Neural crest cell (in vitro differentiated cells): ENCODE results near the gene RIT2. TPM values are rescaled to one million over a fixed set of nuclear protein-coding genes. Genes with fewer than 3 reads are reported as not detected.
"Not testable (repeated sequence)": the region's sequence is repeated elsewhere in the genome, so short reads cannot be mapped to it uniquely, and the experiment has no call there.

Experiments used
- DNase-seq: peaks from one replicate; pipeline ENCODE4 v3.0.0; 2021; ENCODE audit warnings: low read depth, mixed read lengths, low spot score
- H3K27ac Mint-ChIP-seq: one replicate; pipeline ENCODE4 v1.8.0; 2021; ENCODE audit warnings: mild to moderate bottlenecking, mixed read lengths; ENCODE audit not compliant: unreplicated experiment
- H3K27me3 Mint-ChIP-seq: 2 replicates; pipeline ENCODE4 v1.8.0; 2021; ENCODE audit warnings: low read depth, mild to moderate bottlenecking, mixed read lengths
- H3K36me3 Mint-ChIP-seq: 2 replicates; pipeline ENCODE4 v1.8.0; 2021; ENCODE audit warnings: low read depth, mild to moderate bottlenecking, mixed read lengths
- H3K4me1 Mint-ChIP-seq: 2 replicates; pipeline ENCODE4 v1.8.0; 2021; ENCODE audit warnings: mixed read lengths
- H3K4me3 Mint-ChIP-seq: one replicate; pipeline ENCODE4 v1.8.0; 2021; ENCODE audit warnings: mild to moderate bottlenecking, mixed read lengths
- H3K9me3 Mint-ChIP-seq: 2 replicates; pipeline ENCODE4 v1.8.0; 2021; ENCODE audit warnings: mixed read lengths
- total RNA-seq: library from RNA; stranded (reverse); gene quantifications from 2 replicates; pipeline ENCODE4 v1.2.1, GENCODE V29; 2021
- TF ChIP-seq, protein P1 (sequence below): fragments of 200-600 bp; sonication (generic); conservative IDR thresholded peaks from 2 replicates; pipeline ENCODE4 v1.5.0; 2021; ENCODE audit warnings: antibody characterized with exemption, mild to moderate bottlenecking

RIT2 gene
- total RNA-seq, 1 donor from 2014 or later: not detected

DNA sequence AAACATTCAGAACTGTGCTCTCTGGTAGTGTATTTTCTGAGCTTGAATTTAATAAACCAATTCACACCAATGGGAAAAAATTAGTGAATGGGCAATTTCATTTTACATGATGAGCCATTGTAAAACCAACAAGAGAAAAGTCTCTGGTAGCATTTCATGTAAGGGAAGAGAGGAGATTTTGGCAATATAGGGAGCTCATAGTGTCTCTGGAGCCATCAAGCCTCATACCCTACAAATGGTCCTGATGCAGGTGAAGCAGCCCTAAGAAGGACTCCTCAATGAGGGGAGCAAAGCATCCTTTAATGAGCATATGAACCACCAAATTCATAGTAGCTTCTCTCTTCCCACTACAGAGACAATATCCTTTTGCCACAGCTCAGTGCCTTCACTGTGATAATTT, 373.0 kb downstream of the RIT2 start:
- DNase-seq: no peak
- Mint-ChIP-seq H3K27ac (no peak overlapping the region), H3K27me3 (no peaks in the 10 kb centered on the region), H3K4me3 (no peak overlapping the region), H3K9me3 (no peaks in the 10 kb centered on the region), H3K4me1 (no peaks in the 10 kb centered on the region), H3K36me3 (peaks cover 2% of the 10 kb centered on the region)
- TF ChIP-seq, protein P1, sequence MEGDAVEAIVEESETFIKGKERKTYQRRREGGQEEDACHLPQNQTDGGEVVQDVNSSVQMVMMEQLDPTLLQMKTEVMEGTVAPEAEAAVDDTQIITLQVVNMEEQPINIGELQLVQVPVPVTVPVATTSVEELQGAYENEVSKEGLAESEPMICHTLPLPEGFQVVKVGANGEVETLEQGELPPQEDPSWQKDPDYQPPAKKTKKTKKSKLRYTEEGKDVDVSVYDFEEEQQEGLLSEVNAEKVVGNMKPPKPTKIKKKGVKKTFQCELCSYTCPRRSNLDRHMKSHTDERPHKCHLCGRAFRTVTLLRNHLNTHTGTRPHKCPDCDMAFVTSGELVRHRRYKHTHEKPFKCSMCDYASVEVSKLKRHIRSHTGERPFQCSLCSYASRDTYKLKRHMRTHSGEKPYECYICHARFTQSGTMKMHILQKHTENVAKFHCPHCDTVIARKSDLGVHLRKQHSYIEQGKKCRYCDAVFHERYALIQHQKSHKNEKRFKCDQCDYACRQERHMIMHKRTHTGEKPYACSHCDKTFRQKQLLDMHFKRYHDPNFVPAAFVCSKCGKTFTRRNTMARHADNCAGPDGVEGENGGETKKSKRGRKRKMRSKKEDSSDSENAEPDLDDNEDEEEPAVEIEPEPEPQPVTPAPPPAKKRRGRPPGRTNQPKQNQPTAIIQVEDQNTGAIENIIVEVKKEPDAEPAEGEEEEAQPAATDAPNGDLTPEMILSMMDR: no peak

DNA sequence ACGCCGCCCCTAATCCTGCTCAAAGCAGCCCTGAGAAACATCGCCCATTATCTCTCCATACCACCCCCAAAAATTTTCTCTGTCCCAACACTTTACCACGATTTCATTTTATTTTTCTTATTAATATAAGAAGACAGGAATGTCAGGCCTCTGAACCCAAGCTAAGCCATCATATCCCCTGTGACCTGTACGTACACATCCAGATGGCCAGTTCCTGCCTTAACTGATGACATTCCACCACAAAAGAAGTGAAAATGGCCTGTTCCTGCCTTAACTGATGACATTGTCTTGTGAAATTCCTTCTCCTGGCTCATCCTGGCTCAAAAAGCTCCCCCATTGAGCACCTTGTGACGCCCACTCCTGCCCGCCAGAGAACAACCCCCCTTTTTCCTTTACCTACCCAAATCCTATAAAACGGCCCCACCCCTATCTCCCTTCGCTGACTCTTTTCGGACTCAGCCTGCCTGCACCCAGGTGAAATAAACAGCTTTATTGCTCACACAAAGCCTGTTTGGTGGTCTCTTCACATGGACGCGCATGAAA, 373.6 kb downstream of the RIT2 start:
- not testable (repeated sequence) for H3K27ac Mint-ChIP-seq, H3K4me3 Mint-ChIP-seq, H3K4me1 Mint-ChIP-seq, H3K9me3 Mint-ChIP-seq, DNase-seq, H3K27me3 Mint-ChIP-seq, H3K36me3 Mint-ChIP-seq

DNA sequence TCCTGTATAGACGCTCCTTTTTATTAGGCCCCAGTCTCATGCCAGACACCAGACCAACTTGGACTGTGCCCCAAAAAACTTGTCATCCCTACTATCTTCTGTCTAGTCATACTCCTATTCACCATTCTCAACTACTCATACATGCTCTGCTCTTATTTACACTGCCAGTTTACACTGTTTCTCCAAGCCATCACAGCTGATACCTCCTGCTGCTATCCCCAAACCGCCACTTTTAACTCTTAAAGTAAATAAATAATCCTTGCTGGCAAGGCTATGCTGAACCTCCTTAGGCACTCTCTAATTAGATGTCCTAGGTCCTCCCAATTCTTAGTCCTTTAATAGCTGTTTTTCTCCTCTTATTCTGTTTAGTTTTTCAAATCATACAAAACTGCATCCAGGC, 374.2 kb downstream of the RIT2 start:
- H3K4me3 Mint-ChIP-seq, DNase-seq, H3K9me3 Mint-ChIP-seq, H3K27me3 Mint-ChIP-seq, H3K36me3 Mint-ChIP-seq, H3K27ac Mint-ChIP-seq, H3K4me1 Mint-ChIP-seq: not testable (repeated sequence)

DNA sequence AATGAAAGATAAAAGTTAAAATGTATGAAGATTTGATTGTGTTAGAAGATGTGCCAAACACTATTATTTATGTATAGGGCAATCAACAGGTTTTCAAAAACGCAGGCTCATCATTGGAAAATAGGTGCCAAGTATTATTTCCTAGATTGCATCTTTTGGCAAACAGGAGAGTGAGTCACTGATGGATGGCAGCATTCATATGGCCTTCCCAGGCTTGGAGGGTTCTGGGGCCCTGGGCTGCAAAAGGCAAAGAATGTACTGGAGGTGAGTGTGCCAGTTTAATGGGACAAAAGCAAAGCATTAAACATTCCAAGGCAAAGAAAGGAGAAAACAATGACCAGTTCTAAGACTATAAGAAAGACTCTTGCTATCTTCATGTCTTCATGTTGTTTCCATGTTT, 379.4 kb downstream of the RIT2 start:
- Mint-ChIP-seq H3K27ac (no peak overlapping the region), H3K9me3 (no peaks in the 10 kb centered on the region), H3K4me3 (no peak overlapping the region), H3K4me1 (no peaks in the 10 kb centered on the region), H3K36me3 (peaks cover 2% of the 10 kb centered on the region), H3K27me3 (no peaks in the 10 kb centered on the region)
- TF ChIP-seq, protein P1: no peak
- DNase-seq: no peak

DNA sequence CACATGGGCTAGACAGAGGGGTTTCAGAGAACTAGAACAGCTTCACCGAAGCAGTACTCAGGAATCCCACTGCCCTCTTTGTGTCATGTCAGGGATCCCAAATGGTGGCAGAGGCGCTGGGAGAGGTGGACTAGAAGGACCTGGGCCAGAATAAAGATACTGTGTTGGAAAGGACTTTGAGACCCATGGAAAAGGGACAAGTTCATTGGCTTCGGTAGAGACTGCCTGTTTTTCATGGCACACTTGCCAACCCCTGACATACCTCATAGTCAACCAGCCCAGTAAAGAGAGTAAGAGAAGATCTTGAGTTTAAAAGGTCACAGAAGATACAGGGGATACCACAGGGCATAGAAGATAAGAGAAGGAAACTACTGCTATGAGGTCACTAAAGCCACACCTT, 381.0 kb downstream of the RIT2 start:
- TF ChIP-seq, protein P1: no peak
- H3K9me3 Mint-ChIP-seq: no peaks in the 10 kb centered on the region
- no peak overlapping the region for H3K27ac Mint-ChIP-seq

DNA sequence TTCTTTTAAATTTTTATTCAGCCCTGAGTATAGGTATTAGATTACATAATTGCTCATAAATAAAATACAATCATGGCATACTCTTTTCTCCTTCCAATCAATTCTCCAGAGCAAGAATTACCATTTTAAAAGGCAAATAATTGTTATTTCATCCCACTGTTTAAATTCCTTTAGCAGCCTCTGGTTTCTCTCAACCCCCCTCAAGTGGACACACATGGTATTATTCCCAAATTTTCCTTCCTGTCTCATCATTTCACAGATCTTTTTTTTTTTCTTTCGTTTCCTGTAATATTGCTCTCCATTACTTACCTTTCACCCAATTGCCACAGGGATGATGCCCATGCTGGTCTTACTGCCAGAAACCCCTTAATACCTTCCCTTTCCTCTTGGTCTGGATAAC, 385.2 kb downstream of the RIT2 start:
- TF ChIP-seq, protein P1: peak; percentile 50
- DNase-seq: no peak
- no peak overlapping the region for H3K27ac Mint-ChIP-seq

More for the DNA sequence above, 381.0 kb downstream of the RIT2 start:
- Mint-ChIP-seq H3K27me3 (no peaks in the 10 kb centered on the region), H3K4me1 (peaks cover 4% of the 10 kb centered on the region), H3K4me3 (no peak overlapping the region), H3K36me3 (peaks cover 2% of the 10 kb centered on the region)
- DNase-seq: no peak

DNA sequence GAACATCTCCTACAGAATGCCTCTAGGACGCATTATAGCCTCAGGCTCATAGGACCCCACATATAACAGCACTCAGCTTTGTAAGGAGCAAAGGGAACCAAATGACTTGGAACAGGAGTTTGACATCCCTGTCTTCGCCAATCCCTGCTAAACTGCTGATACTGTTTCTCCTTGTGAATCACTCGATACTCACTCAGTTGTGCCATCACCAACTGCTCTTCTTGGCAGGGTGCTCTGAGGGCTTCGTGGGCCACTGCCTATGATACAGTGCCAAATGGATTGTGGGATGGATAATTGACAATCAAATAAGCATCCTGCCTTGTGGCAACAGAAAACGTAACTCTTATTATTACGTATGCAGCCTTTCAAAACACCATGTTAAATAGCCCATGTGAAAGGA, 396.3 kb downstream of the RIT2 start:
- TF ChIP-seq, protein P1: no peak
- Mint-ChIP-seq H3K27me3 (no peaks in the 10 kb centered on the region), H3K4me1 (no peaks in the 10 kb centered on the region), H3K27ac (no peak overlapping the region), H3K4me3 (no peak overlapping the region), H3K9me3 (peaks cover 5% of the 10 kb centered on the region), H3K36me3 (peaks cover 3% of the 10 kb centered on the region)
- no peak for DNase-seq

More for the DNA sequence above, 385.2 kb downstream of the RIT2 start:
- Mint-ChIP-seq H3K9me3 (peaks cover 6% of the 10 kb centered on the region), H3K4me1 (peaks cover 21% of the 10 kb centered on the region), H3K4me3 (no peak overlapping the region), H3K27me3 (no peaks in the 10 kb centered on the region), H3K36me3 (no peaks in the 10 kb centered on the region)
